ENCODE data around the gene RIPK3.

DNA sequence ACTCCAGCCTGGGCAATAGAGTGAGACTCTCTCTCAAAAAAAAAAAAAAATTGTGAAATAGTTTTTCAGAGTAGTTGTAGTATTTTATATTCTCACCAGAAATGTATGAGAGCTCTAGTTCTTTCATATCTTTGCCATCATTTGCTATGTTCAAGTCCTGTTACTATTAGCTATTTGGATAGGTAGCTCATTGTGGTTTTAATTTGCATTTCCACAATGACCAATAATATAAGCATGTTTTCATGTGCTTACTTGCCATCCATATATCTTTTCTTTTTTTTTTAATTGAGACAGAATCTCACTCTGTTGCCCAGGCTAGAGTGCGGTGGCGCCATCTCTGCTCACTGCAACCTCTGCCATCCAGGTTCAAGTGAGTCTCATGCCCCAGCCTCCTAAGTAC is 8.4 kb upstream of the RIPK3 start:
- TF ChIP-seq GATA2 (IDR thresholded peaks at IDR 0.05; ENCODE audit: low read depth, low read length) (no peak), GATA3 (IDR thresholded peaks at IDR 0.05; ENCODE audit: low read depth, low read length) (no peak)

Data from SH-SY5Y (cell line).